ENCODE results near the gene SH3BP5L.

DNA sequence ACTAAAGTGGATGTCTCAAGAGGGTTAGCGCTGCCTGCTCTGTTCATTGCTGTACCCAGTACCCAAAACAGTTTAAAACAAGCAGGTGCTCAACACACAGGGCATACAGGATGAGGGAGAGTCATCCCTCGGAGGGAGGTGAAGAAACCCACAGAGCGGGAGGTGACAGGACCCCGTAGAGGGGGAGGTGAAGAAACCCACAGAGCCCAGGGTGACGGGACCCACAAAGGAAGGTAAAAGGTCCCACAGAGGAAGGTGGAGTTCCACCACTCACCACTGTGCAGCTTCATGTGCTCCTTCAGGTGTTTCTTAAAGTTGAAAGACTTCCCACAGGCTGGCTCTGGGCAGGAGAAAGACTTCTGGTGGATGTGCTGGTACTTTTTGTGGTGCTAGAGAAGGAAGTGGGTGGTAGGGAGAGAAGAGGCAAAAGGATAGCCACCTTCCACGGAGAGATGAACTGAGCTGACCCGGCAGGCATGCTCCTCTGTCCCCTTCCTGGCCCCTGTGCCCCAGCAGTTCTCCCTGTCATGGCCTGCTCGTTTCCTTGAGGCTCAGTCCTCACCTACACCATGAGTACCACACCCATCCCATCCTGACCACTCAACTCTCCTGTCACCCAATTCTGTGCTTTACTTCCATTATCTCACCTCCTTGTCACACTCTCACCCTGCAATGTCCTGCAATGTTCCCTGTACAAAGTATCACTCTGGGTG is 28.1 kb upstream of the SH3BP5L start:
- TF ChIP-seq POLR2A (IDR thresholded peaks at IDR 0.05) (no peak), POLR2AphosphoS5 (IDR thresholded peaks at IDR 0.05) (no peak)
- TF ChIP-seq, protein P1, sequence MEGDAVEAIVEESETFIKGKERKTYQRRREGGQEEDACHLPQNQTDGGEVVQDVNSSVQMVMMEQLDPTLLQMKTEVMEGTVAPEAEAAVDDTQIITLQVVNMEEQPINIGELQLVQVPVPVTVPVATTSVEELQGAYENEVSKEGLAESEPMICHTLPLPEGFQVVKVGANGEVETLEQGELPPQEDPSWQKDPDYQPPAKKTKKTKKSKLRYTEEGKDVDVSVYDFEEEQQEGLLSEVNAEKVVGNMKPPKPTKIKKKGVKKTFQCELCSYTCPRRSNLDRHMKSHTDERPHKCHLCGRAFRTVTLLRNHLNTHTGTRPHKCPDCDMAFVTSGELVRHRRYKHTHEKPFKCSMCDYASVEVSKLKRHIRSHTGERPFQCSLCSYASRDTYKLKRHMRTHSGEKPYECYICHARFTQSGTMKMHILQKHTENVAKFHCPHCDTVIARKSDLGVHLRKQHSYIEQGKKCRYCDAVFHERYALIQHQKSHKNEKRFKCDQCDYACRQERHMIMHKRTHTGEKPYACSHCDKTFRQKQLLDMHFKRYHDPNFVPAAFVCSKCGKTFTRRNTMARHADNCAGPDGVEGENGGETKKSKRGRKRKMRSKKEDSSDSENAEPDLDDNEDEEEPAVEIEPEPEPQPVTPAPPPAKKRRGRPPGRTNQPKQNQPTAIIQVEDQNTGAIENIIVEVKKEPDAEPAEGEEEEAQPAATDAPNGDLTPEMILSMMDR (IDR thresholded peaks at IDR 0.05): no peak

Measured in breast epithelium (tissue), 3 donors.